Mucosa of stomach (tissue), 1 donor: ENCODE results near the gene KRT26.

Source experiments
- H3K27me3 ChIP-seq: one replicate; pipeline ENCODE4 v1.7.0; 2013; ENCODE audit warnings: mild to moderate bottlenecking, low read length; ENCODE audit not compliant: control insufficient read depth, insufficient read depth
- H3K36me3 ChIP-seq: one replicate; pipeline ENCODE4 v1.7.0; 2013; ENCODE audit warnings: low read length; ENCODE audit not compliant: control insufficient read depth, insufficient read depth
- H3K4me1 ChIP-seq: one replicate; pipeline ENCODE4 v1.7.0; 2013; ENCODE audit warnings: mild to moderate bottlenecking, low read length; ENCODE audit not compliant: control insufficient read depth, insufficient read depth
- H3K4me3 ChIP-seq: one replicate; pipeline ENCODE4 v1.7.0; 2013; ENCODE audit warnings: low read length
- H3K9ac ChIP-seq: one replicate; pipeline ENCODE4 v1.7.0; 2013; ENCODE audit warnings: mild to moderate bottlenecking, low read length, moderate library complexity
- H3K9me3 ChIP-seq: one replicate; pipeline ENCODE4 v1.7.0; 2013; ENCODE audit warnings: mild to moderate bottlenecking, low read length, moderate library complexity; ENCODE audit not compliant: control insufficient read depth
- donor health status: Pancreatic carcinoma.

KRT26 gene

GRCh38 chr17:40791787-40792436 lies 19.9 kb upstream of the KRT26 start:
- H3K9ac ChIP-seq, result no peak overlapping the region
- no peaks in the 10 kb centered on the region for H3K4me1 ChIP-seq
- H3K36me3 ChIP-seq, result no peaks in the 10 kb centered on the region
- no peak overlapping the region for H3K4me3 ChIP-seq
- peaks cover 6% of the 10 kb centered on the region for H3K27me3 ChIP-seq
- no peaks in the 10 kb centered on the region for H3K9me3 ChIP-seq

GRCh38 chr17:40791111-40791510 lies 19.1 kb upstream of the KRT26 start:
- Histone ChIP-seq H3K36me3 (no peaks in the 10 kb centered on the region), H3K9ac (no peak overlapping the region), H3K27me3 (peaks cover under 1% of the 10 kb centered on the region), H3K9me3 (no peaks in the 10 kb centered on the region), H3K4me3 (no peak overlapping the region), H3K4me1 (no peaks in the 10 kb centered on the region)

GRCh38 chr17:40782450-40782849 lies 10.4 kb upstream of the KRT26 start, which contains the start of gene KRT27:
Gene KRT27, minus strand, starts transcription at chr17:40782550. Its CDS starts 57 bp downstream, at chr17:40782493.
- H3K36me3 ChIP-seq, result no peaks in the 10 kb centered on the region
- H3K4me1 ChIP-seq, result no peaks in the 10 kb centered on the region
- no peak within 1 kb of the TSS for H3K4me3 ChIP-seq
- H3K9me3 ChIP-seq, result no peaks in the 10 kb centered on the region
- no peak within 1 kb of the TSS for H3K9ac ChIP-seq
- H3K27me3 ChIP-seq, result peaks cover 6% of the 10 kb centered on the region

- Histone ChIP-seq H3K36me3 (no peaks in the 10 kb centered on the region), H3K9me3 (no peaks in the 10 kb centered on the region), H3K9ac (no peak overlapping the region), H3K27me3 (peaks cover 12% of the 10 kb centered on the region), H3K4me3 (no peak overlapping the region), H3K4me1 (no peaks in the 10 kb centered on the region)
Observed at GRCh38 chr17:40779181-40779909, 7.3 kb upstream of the KRT26 start.

- H3K9me3 ChIP-seq, result no peaks in the 10 kb centered on the region
- H3K9ac ChIP-seq, result no peak overlapping the region
- peaks cover 12% of the 10 kb centered on the region for H3K27me3 ChIP-seq
- H3K4me3 ChIP-seq, result no peak overlapping the region
- no peaks in the 10 kb centered on the region for H3K4me1 ChIP-seq
- no peaks in the 10 kb centered on the region for H3K36me3 ChIP-seq
Observed at GRCh38 chr17:40778461-40778860, 6.5 kb upstream of the KRT26 start.

- peaks cover 12% of the 10 kb centered on the region for H3K27me3 ChIP-seq
- H3K9me3 ChIP-seq, result no peaks in the 10 kb centered on the region
- no peaks in the 10 kb centered on the region for H3K36me3 ChIP-seq
- no peaks in the 10 kb centered on the region for H3K4me1 ChIP-seq
- H3K9ac ChIP-seq, result no peak overlapping the region
- no peak overlapping the region for H3K4me3 ChIP-seq
Observed at GRCh38 chr17:40777971-40778370, 6.0 kb upstream of the KRT26 start.

GRCh38 chr17:40777459-40777858 lies 5.5 kb upstream of the KRT26 start:
- Histone ChIP-seq H3K9me3 (no peaks in the 10 kb centered on the region), H3K9ac (no peak overlapping the region), H3K27me3 (peaks cover 12% of the 10 kb centered on the region), H3K4me3 (no peak overlapping the region), H3K36me3 (no peaks in the 10 kb centered on the region), H3K4me1 (no peaks in the 10 kb centered on the region)

GRCh38 chr17:40775945-40776344 lies 3.9 kb upstream of the KRT26 start:
- Histone ChIP-seq H3K36me3 (no peaks in the 10 kb centered on the region), H3K9me3 (no peaks in the 10 kb centered on the region)

GRCh38 chr17:40765657-40766056 lies 6.3 kb downstream of the KRT26 start:
- H3K27me3 ChIP-seq, result no peaks in the 10 kb centered on the region
- no peaks in the 10 kb centered on the region for H3K9me3 ChIP-seq
- H3K9ac ChIP-seq, result no peak overlapping the region
- H3K36me3 ChIP-seq, result no peaks in the 10 kb centered on the region
- no peaks in the 10 kb centered on the region for H3K4me1 ChIP-seq
- H3K4me3 ChIP-seq, result no peak overlapping the region

More at GRCh38 chr17:40775945-40776344, 3.9 kb upstream of the KRT26 start:
- H3K9ac ChIP-seq, result no peak overlapping the region
- no peak overlapping the region for H3K4me3 ChIP-seq
- H3K27me3 ChIP-seq, result peaks cover 17% of the 10 kb centered on the region
- no peaks in the 10 kb centered on the region for H3K4me1 ChIP-seq

- Histone ChIP-seq H3K4me1 (no peaks in the 10 kb centered on the region), H3K36me3 (no peaks in the 10 kb centered on the region), H3K9ac (no peak overlapping the region), H3K9me3 (no peaks in the 10 kb centered on the region), H3K27me3 (no peaks in the 10 kb centered on the region), H3K4me3 (no peak overlapping the region)
Observed at GRCh38 chr17:40763752-40764151, 8.2 kb downstream of the KRT26 start.

GRCh38 chr17:40760105-40761016 lies 11.6 kb downstream of the KRT26 start:
- H3K9me3 ChIP-seq, result no peaks in the 10 kb centered on the region

GRCh38 chr17:40755231-40755630 lies 16.8 kb downstream of the KRT26 start, which contains the start of gene KRT25:
Gene KRT25, minus strand, starts transcription at chr17:40755331. Its CDS starts 60 bp downstream, at chr17:40755271.
- Histone ChIP-seq H3K4me1 (no peaks in the 10 kb centered on the region), H3K9ac (no peak within 1 kb of the TSS), H3K27me3 (no peaks in the 10 kb centered on the region), H3K4me3 (no peak within 1 kb of the TSS), H3K36me3 (no peaks in the 10 kb centered on the region), H3K9me3 (no peaks in the 10 kb centered on the region)

More at GRCh38 chr17:40760105-40761016, 11.6 kb downstream of the KRT26 start:
- Histone ChIP-seq H3K4me3 (no peak overlapping the region), H3K27me3 (no peaks in the 10 kb centered on the region), H3K4me1 (no peaks in the 10 kb centered on the region), H3K36me3 (no peaks in the 10 kb centered on the region), H3K9ac (no peak overlapping the region)
